Measurements from ENCODE around the gene HMOX2.

The HMOX2 gene, protein sequence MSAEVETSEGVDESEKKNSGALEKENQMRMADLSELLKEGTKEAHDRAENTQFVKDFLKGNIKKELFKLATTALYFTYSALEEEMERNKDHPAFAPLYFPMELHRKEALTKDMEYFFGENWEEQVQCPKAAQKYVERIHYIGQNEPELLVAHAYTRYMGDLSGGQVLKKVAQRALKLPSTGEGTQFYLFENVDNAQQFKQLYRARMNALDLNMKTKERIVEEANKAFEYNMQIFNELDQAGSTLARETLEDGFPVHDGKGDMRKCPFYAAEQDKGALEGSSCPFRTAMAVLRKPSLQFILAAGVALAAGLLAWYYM

GRCh38 chr16:4475880-4476788 is at the start of gene HMOX2:
Gene HMOX2, plus strand, starts transcription at chr16:4476398. Its CDS starts 29,127 bp downstream, at chr16:4505525.
- no peak for FAIRE-seq

GRCh38 chr16:4426722-4427372 is 49.4 kb upstream of the HMOX2 start:
- FAIRE-seq = no peak

DNA sequence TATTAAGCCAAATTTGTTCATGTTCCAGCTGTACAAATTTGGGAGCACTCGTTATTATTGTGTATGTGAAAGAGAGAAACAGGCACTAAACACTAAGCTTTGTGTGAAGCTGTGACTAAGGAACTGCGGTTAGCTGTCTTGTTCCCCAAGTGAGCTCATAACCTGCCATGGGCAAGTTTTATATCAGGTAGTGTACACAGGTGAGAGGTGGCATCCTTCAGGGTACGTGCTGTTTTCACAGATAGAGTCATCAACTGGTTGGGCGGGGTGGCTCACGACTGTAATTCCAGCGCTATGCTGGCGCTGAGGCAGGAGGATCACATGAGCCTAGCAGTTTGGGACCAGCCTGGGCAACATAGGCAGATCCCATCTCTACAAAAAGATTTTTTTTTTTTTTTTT is 47.7 kb upstream of the HMOX2 start:
- FAIRE-seq = no peak

GRCh38 chr16:4431023-4431422 is 45.2 kb upstream of the HMOX2 start:
- FAIRE-seq = no peak

- no peak for FAIRE-seq
These were observed 43.0 kb upstream of the HMOX2 start for GRCh38 chr16:4433228-4433627.

GRCh38 chr16:4433914-4434787 is 42.0 kb upstream of the HMOX2 start:
- FAIRE-seq = no peak

DNA sequence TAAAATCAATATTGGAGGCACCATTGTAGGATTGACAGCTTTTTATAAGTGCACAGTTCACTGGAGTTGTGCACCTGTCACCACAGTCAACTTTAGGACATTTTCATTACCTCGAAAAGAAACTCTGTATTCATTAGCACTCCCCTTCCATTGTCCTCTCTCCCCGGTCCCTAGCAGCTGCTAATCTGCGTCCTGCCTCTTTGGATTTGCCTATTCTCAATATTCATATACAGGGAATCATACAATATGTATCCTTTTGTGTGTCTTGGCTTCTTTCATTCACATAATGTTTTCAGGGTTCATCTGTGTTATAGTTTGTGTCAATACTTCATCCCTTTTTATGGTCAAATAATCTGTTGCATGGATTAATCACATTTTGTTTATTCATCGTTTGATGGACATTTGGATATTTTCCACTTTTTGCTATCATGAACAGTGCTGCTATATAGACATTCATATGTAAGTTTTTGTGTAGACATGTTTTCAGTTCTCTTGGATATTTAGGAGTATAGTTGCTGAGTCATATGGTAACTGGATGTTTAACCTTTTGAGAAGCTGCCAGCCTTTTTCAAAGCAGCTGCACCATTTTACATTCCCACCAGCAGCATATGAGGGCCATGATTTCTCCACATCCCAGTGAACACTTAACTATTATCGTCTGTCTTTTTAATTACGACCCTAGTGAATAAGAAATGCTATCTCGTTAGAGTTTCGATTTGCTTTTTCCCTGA is 40.7 kb upstream of the HMOX2 start:
- no peak for FAIRE-seq

GRCh38 chr16:4437366-4437765 is 38.8 kb upstream of the HMOX2 start:
- no peak for FAIRE-seq

- no peak for FAIRE-seq
These were observed 33.8 kb upstream of the HMOX2 start for GRCh38 chr16:4442371-4442770.

DNA sequence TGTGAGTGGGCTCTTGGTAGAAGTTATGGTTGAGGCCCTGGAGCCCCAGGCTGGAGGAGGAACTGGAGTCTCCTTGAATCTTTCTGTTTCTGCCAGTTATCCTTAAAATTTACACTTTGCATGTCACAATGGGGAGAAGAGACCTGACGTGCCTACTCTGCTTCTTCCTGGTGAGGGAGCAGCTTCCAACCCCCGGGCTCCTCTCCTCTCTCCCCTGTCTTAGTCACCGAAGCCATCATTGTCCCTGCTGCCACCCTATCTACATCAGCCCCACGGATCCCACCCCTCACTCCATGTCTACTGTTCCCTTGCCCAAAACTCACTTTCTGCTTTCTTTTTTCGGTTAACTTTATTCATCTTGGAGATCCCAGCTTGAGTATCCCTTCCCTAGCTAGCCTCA is 32.9 kb upstream of the HMOX2 start:
- no peak for FAIRE-seq

DNA sequence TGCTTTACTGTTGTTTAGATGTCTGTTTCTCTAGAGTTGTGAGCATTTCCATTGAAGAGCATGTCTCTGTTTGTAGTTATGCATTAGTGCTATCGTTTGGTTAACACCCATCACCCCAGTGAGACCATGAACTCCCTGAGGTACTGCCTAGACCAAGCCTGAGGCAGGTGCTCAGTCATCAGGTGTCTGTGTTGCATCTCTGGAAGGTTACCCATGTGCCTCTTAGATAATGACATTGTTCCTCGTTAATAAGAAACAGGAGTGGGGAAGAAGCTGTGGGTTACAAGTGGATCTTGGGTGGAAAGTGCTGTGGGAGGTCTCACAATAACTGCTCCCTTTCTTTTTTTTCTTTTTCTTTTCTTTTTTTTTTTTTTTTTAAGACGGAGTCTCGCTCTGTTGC is 32.2 kb upstream of the HMOX2 start:
- no peak for FAIRE-seq

- no peak for FAIRE-seq
These were observed 25.8 kb upstream of the HMOX2 start for GRCh38 chr16:4450430-4450829.

DNA sequence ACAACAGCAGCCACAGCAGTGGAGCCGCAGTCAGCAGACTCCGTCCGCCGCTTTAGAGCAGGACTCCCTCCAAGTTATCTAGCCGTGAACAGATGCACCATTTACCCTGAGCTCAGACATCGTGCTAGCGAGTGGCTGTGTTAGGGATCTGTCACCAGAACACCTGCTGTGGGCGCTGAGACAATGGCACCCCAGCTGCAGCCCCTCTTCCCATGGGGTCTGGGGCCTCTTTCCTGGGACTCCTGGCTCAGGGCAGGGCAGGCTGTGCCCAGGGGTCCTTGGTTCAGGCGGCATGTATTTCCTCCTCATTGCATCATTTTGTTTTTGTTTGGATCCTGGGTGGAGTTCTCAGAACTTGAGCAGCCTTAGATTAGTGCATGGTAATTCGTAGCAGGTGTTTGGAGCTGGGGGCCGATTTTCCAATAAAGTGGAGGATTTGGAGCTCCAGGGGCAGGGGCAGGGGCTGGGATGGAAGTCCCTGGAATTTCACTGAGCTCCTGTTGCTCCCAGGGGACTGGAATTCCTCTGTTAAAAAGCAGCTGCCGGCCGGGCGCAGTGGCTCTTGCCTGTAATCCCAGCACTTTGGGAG is 25.2 kb upstream of the HMOX2 start:
- FAIRE-seq = no peak

DNA sequence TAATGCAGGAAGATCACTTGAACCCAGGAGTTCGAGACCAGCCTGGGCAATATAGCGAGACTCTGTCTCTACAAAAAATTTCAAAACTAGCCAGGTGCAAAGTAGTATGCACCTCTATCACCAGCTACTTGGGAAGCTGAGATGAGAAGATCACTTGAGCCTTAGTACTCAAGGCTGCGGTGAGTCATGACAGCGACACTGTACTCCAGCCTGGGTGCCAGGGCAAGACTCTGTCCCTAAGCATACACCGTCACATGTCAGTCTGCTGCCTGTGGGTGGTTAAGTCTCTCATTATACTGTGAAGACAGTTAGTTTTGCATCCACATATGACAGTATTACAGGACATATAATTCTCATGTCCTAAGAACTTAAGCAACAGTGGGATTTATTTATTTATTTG is 23.5 kb upstream of the HMOX2 start:
- no peak for FAIRE-seq

- no peak for FAIRE-seq
These were observed 21.6 kb upstream of the HMOX2 start for GRCh38 chr16:4454623-4455022.

GRCh38 chr16:4455081-4455480 is 21.1 kb upstream of the HMOX2 start:
- no peak for FAIRE-seq

DNA sequence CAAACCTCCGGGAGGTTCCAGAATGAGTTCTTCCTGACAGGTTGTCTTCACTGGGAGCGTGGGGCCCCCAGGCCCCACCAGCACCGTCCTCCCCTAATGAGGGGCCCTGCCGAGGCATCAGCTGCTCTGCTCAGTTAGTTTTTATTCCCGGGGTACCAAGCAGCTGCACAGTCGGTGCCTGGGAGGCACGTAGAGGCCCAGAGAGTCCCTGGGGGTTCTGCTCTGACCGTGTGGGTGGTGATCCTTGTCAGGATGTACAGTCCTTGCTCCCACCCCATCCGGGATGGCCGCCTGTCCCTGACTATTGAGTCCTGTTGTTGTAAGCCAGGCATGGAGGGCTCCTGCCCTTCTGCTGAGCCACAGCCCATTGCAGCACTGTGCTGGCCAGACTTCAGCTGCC is 20.2 kb upstream of the HMOX2 start:
- FAIRE-seq = no peak

DNA sequence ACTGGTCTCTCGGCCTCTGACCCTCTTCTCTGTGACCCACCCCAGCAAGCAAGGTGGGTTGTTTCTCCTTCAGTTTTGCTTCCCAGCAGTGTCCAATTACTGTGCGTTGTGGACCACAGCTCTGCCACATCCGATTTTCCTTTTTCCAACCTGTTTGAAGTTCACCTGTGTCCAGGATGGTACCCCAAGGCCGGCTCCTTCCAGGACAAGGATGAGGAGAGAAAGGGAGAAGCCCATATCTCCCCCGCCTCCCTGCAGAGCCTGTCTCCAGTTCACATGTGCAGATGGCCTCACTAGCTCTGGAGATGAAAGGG is 15.3 kb upstream of the HMOX2 start:
- no peak for FAIRE-seq

DNA sequence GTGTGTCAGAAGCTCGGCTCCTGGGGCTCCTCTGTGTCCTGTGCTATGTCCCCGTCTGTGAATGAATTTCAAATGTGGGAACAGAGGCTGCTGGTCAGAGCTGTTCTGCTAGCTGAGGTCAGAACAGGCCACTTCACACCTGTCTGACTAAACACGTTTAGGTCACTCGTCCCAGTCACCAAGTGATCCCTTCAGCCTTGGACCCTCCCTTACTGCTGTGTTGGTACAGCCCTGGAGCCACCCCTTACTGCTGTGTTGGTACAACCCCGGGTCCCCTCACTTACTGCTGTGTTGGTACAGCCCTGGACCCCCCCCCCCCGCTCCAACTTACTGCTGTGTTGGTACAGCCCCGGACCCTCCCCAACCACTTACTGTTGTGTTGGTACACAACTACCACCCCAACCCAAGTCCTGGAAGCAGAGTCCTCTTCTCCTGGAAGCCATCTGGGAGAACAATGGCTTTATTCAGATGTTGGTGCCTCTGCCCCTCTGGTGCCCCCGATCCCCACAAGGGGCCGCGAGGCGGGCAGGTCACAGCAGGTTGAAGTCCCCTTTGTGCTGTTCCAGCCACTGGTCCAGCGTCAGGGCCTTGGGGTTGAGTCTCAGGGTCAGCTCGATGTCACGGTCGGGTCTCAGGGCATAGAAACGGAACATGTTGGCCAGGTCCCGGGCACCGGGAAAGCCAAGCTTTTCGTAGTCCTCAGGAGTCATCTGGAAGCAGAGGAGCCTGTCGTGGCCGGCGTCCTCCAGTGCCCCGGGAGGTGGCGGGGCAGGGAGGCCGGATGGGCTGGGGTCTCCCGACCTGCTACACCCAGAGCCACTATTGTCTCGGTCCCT is 14.7 kb upstream of the HMOX2 start:
- no peak for FAIRE-seq

DNA sequence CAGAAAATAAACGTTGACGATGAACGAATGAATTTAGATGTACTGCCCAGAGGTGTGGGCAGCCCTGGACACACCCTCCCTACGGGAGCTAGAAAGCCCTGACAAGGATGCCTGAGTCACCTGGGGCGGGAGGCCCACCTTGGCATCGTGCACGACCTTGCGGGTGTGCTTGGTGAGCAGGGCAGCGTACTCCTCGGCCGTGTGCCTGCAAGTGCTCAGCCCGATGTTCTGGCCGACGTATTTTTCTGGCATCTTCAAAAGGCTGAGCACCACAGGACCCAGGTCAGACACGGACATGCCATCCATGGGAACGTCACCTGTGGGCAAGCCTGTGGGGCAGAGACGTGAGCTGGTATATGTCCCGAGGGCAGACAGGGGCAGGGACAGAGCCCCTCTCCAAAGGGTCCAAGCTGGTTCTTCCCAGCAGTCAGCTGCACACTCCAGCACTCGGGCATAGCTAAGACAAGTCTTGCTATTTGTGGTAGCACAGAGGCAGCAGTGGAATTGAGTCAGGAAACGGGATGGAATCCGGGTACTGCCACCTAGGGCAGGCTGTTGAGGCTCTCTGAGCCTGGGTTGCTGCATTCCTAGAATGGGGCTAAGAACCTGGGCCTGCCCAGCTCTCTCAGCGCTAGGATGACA is 12.6 kb upstream of the HMOX2 start:
- no peak for FAIRE-seq

Measured in endometrium (tissue), 2 donors.